HepG2 (cell line): ENCODE data around the gene BEND3. TPM values are rescaled to one million over a fixed set of nuclear protein-coding genes. Genes with fewer than 3 reads are reported as not detected.
A peak's percentile ranks its signal among the peaks of the same experiment; 100 is the strongest.

Experiments
- CEBPG ChIP-seq: IDR thresholded peaks from 2 replicates; pipeline ENCODE4 v1.6.1; 2016
- MXD1 ChIP-seq: sonication (generic); formaldehyde crosslinking; IDR thresholded peaks from 2 replicates; pipeline ENCODE4 v1.4.0; 2020; ENCODE audit warnings: mild to moderate bottlenecking, missing genetic modification reagents
- NFIC ChIP-seq: IDR thresholded peaks from 2 replicates; pipeline ENCODE4 v1.6.1; 2012; ENCODE audit warnings: mild to moderate bottlenecking, low read length, inconsistent platforms
- NFKB2 ChIP-seq: sonication (generic); formaldehyde crosslinking; IDR thresholded peaks from 2 replicates; pipeline ENCODE4 v1.4.0; 2020; ENCODE audit warnings: missing genetic modification reagents, borderline replicate concordance
- NKX3-1 ChIP-seq: sonication (generic); formaldehyde crosslinking; IDR thresholded peaks from 2 replicates; pipeline ENCODE4 v1.5.0; 2020; ENCODE audit warnings: missing genetic modification reagents
- NR2C2 ChIP-seq: sonication (generic); formaldehyde crosslinking; IDR thresholded peaks from 2 replicates; pipeline ENCODE4 v1.4.0; 2020; ENCODE audit warnings: missing genetic modification reagents, mild to moderate bottlenecking, moderate library complexity, borderline replicate concordance
- PHF20 ChIP-seq: sonication (generic); formaldehyde crosslinking; IDR thresholded peaks from 2 replicates; pipeline ENCODE4 v1.5.0; 2020; ENCODE audit warnings: mild to moderate bottlenecking, missing genetic modification reagents
- PHF8 ChIP-seq: sonication (generic); formaldehyde crosslinking; IDR thresholded peaks from 2 replicates; pipeline ENCODE4 v1.5.0; 2020; ENCODE audit warnings: missing genetic modification reagents
- SAFB2 ChIP-seq: sonication (generic); formaldehyde crosslinking; IDR thresholded peaks from 2 replicates; pipeline ENCODE4 v1.5.1; 2020; ENCODE audit warnings: missing genetic modification reagents, low read depth, mild to moderate bottlenecking, borderline replicate concordance
- SRY ChIP-seq: sonication (generic); formaldehyde crosslinking; IDR thresholded peaks from 2 replicates; pipeline ENCODE4 v1.8.0; 2022; ENCODE audit warnings: mild to moderate bottlenecking, missing genetic modification reagents
- TAF1 ChIP-seq: sonication (generic); formaldehyde crosslinking; IDR thresholded peaks from 2 replicates; pipeline ENCODE4 v1.4.0; 2020; ENCODE audit warnings: missing genetic modification reagents
- ZFX ChIP-seq: sonication (generic); formaldehyde crosslinking; IDR thresholded peaks from 2 replicates; pipeline ENCODE4 v1.4.0; 2020; ENCODE audit warnings: mild to moderate bottlenecking, low read depth, missing genetic modification reagents, moderate library complexity
- ZNF564 ChIP-seq: sonication (generic); formaldehyde crosslinking; IDR thresholded peaks from 2 replicates; pipeline ENCODE4 v1.8.1; 2023; ENCODE audit warnings: mild to moderate bottlenecking, missing genetic modification reagents
- ZNF792 ChIP-seq: IDR thresholded peaks from 2 replicates; pipeline ENCODE4 v1.6.1; 2016
- polyA plus RNA-seq, 8 experiments: library from polyadenylated mRNA; depleted of rRNA in 3 of 8; stranded (reverse) in 7 of 8; unstranded in 1 of 8; fragments of >200 nt; fragmentation: Illumina TruSeq in 4 of 8; extraction: Trizol in 4 of 8; gene quantifications; 2 replicates each; pipeline versions ENCODE4 v1.2.1 to v1.2.3, GENCODE V29; 2011 to 2016; ENCODE audit warnings: low read depth in 4 of 8, missing spikeins in 1 of 8, mixed read lengths in 1 of 8; ENCODE audit not compliant: insufficient read depth in 1 of 8
- total RNA-seq, 5 experiments: library from RNA; depleted of rRNA; stranded (reverse); fragments of >200 nt; fragmentation: Illumina TruSeq; extraction: Trizol; gene quantifications; 2 replicates each; pipeline ENCODE4 v1.2.3, GENCODE V29; 2016; ENCODE audit warnings: low read depth in 1 of 5
- TF ChIP-seq, protein P1 (sequence below): sonication (generic); formaldehyde crosslinking; IDR thresholded peaks from 2 replicates; pipeline ENCODE4 v1.4.0; 2020; ENCODE audit warnings: mild to moderate bottlenecking, missing genetic modification reagents
- TF ChIP-seq, protein P2 (sequence below): sonication (generic); formaldehyde crosslinking; IDR thresholded peaks from 2 replicates; pipeline ENCODE4 v1.8.1; 2022; ENCODE audit warnings: mild to moderate bottlenecking, missing genetic modification reagents
- TF ChIP-seq, protein P3 (sequence below): sonication (generic); formaldehyde crosslinking; IDR thresholded peaks from 2 replicates; pipeline ENCODE4 v1.9.0; 2021; ENCODE audit warnings: mild to moderate bottlenecking, missing genetic modification reagents

BEND3 gene
- total and polyA plus RNA-seq, 2 of the 13 experiments (the other 11 are each of a cell fraction or from before 2014, with no cell fraction given): 1.4 to 5.8 TPM

DNA sequence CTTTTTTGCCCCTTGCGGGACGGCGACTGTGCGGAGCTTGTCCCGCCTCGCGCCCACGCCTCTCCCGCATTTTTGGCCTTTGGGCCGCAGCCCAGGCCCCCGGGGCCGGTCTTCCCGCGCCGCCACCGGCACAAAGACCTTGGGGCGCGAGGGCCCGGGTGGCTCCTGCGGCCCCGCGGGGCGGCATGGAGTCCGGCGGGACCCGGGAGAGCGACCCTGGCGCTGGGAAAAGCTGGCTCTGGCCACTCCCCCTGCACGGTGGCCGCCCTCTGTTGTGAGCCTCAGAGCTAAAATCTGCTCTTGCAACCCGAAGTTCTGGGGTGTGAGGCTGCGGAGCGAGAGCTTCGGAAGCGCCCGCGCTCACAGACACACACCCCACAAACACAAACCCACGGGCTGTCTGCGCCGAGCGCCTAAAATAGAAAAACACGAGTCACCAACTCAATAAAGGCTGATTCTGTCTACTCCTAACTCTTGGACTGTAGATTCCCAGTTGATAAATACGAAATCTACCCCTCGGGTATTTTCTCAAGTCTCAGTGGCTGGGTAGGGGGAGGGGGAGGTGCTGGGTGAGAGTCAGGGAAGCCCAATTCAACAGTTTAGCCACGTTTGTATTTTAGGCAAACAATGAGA, 496 bp upstream of the BEND3 start (continued):
- TF ChIP-seq, protein P1, sequence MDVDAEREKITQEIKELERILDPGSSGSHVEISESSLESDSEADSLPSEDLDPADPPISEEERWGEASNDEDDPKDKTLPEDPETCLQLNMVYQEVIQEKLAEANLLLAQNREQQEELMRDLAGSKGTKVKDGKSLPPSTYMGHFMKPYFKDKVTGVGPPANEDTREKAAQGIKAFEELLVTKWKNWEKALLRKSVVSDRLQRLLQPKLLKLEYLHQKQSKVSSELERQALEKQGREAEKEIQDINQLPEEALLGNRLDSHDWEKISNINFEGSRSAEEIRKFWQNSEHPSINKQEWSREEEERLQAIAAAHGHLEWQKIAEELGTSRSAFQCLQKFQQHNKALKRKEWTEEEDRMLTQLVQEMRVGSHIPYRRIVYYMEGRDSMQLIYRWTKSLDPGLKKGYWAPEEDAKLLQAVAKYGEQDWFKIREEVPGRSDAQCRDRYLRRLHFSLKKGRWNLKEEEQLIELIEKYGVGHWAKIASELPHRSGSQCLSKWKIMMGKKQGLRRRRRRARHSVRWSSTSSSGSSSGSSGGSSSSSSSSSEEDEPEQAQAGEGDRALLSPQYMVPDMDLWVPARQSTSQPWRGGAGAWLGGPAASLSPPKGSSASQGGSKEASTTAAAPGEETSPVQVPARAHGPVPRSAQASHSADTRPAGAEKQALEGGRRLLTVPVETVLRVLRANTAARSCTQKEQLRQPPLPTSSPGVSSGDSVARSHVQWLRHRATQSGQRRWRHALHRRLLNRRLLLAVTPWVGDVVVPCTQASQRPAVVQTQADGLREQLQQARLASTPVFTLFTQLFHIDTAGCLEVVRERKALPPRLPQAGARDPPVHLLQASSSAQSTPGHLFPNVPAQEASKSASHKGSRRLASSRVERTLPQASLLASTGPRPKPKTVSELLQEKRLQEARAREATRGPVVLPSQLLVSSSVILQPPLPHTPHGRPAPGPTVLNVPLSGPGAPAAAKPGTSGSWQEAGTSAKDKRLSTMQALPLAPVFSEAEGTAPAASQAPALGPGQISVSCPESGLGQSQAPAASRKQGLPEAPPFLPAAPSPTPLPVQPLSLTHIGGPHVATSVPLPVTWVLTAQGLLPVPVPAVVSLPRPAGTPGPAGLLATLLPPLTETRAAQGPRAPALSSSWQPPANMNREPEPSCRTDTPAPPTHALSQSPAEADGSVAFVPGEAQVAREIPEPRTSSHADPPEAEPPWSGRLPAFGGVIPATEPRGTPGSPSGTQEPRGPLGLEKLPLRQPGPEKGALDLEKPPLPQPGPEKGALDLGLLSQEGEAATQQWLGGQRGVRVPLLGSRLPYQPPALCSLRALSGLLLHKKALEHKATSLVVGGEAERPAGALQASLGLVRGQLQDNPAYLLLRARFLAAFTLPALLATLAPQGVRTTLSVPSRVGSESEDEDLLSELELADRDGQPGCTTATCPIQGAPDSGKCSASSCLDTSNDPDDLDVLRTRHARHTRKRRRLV (CRISPR knock-in tag): peak; percentile 86; the same call in 1 of the 2 replicates
- no peak for TF ChIP-seq NFIC
- TF ChIP-seq, protein P2, sequence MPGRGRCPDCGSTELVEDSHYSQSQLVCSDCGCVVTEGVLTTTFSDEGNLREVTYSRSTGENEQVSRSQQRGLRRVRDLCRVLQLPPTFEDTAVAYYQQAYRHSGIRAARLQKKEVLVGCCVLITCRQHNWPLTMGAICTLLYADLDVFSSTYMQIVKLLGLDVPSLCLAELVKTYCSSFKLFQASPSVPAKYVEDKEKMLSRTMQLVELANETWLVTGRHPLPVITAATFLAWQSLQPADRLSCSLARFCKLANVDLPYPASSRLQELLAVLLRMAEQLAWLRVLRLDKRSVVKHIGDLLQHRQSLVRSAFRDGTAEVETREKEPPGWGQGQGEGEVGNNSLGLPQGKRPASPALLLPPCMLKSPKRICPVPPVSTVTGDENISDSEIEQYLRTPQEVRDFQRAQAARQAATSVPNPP: no peak
- TF ChIP-seq PHF20 (CRISPR knock-in tag): no peak
- 0 out of 2 replicates have a peak, but pooled peaks have one; percentile 56 for TF ChIP-seq ZNF792 (CRISPR knock-in tag)
- TF ChIP-seq ZFX (CRISPR knock-in tag): peak; percentile 10; the same call in 1 of the 2 replicates
- TF ChIP-seq NR2C2 (CRISPR knock-in tag): no peak; the same call in 1 of the 2 replicates
- peak; percentile 81; the same call in 1 of the 2 replicates for TF ChIP-seq NFKB2 (CRISPR knock-in tag)
- TF ChIP-seq ZNF564 (CRISPR knock-in tag): peak; percentile 51; the same call in 1 of the 2 replicates
- peak; percentile 83 for TF ChIP-seq PHF8 (CRISPR knock-in tag)
- peak; percentile 51; the same call in 1 of the 2 replicates for TF ChIP-seq MXD1 (CRISPR knock-in tag)
- TF ChIP-seq, protein P3, sequence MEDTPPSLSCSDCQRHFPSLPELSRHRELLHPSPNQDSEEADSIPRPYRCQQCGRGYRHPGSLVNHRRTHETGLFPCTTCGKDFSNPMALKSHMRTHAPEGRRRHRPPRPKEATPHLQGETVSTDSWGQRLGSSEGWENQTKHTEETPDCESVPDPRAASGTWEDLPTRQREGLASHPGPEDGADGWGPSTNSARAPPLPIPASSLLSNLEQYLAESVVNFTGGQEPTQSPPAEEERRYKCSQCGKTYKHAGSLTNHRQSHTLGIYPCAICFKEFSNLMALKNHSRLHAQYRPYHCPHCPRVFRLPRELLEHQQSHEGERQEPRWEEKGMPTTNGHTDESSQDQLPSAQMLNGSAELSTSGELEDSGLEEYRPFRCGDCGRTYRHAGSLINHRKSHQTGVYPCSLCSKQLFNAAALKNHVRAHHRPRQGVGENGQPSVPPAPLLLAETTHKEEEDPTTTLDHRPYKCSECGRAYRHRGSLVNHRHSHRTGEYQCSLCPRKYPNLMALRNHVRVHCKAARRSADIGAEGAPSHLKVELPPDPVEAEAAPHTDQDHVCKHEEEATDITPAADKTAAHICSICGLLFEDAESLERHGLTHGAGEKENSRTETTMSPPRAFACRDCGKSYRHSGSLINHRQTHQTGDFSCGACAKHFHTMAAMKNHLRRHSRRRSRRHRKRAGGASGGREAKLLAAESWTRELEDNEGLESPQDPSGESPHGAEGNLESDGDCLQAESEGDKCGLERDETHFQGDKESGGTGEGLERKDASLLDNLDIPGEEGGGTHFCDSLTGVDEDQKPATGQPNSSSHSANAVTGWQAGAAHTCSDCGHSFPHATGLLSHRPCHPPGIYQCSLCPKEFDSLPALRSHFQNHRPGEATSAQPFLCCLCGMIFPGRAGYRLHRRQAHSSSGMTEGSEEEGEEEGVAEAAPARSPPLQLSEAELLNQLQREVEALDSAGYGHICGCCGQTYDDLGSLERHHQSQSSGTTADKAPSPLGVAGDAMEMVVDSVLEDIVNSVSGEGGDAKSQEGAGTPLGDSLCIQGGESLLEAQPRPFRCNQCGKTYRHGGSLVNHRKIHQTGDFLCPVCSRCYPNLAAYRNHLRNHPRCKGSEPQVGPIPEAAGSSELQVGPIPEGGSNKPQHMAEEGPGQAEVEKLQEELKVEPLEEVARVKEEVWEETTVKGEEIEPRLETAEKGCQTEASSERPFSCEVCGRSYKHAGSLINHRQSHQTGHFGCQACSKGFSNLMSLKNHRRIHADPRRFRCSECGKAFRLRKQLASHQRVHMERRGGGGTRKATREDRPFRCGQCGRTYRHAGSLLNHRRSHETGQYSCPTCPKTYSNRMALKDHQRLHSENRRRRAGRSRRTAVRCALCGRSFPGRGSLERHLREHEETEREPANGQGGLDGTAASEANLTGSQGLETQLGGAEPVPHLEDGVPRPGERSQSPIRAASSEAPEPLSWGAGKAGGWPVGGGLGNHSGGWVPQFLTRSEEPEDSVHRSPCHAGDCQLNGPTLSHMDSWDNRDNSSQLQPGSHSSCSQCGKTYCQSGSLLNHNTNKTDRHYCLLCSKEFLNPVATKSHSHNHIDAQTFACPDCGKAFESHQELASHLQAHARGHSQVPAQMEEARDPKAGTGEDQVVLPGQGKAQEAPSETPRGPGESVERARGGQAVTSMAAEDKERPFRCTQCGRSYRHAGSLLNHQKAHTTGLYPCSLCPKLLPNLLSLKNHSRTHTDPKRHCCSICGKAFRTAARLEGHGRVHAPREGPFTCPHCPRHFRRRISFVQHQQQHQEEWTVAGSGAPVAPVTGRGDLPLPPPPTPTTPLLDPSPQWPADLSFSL (CRISPR knock-in tag): peak; percentile 71; the same call in 1 of the 2 replicates
- 0 out of 2 replicates have a peak, but pooled peaks have one; percentile 18 for TF ChIP-seq CEBPG (CRISPR knock-in tag)
- 0 out of 2 replicates have a peak, but pooled peaks have one; percentile 34 for TF ChIP-seq SAFB2
- TF ChIP-seq SRY: peak; percentile 80; the same call in 1 of the 2 replicates
- peak; percentile 48; the same call in 1 of the 2 replicates for TF ChIP-seq NKX3-1 (CRISPR knock-in tag)
- TF ChIP-seq TAF1 (CRISPR knock-in tag): peak; percentile 64; the same call in 1 of the 2 replicates
